PFSK-1 (cell line): ENCODE measurements around the gene CAMTA1.

Experiments used
- FOXP2 ChIP-seq: optimal IDR thresholded peaks from 2 replicates; pipeline ENCODE3; 2011; ENCODE audit warnings: borderline replicate concordance, control low read depth, inconsistent platforms; ENCODE audit not compliant: insufficient read depth; ENCODE audit errors: extremely low read length, extremely low read depth
- POLR2AphosphoS5 ChIP-seq: IDR thresholded peaks from 2 replicates; pipeline ENCODE4 v1.6.1; 2012; ENCODE audit warnings: low read depth, mild to moderate bottlenecking, control low read depth, low read length, moderate library complexity
- REST ChIP-seq, 2 experiments: IDR thresholded peaks; 2 replicates each; pipeline versions ENCODE4 v1.6.1 to v1.8.0; 2011 to 2012; ENCODE audit warnings: low read depth in 2 of 2, low read length in 2 of 2, control low read depth in 1 of 2, inconsistent platforms in 1 of 2, mild to moderate bottlenecking in 1 of 2, moderate library complexity in 1 of 2; ENCODE audit not compliant: insufficient read depth in 1 of 2
- SIN3A ChIP-seq: IDR thresholded peaks from 2 replicates; pipeline ENCODE4 v1.6.1; 2012; ENCODE audit warnings: mild to moderate bottlenecking, low read length, moderate library complexity, borderline replicate concordance; ENCODE audit not compliant: insufficient read depth
- TAF1 ChIP-seq: IDR thresholded peaks from 2 replicates; pipeline ENCODE4 v1.6.1; 2012; ENCODE audit warnings: low read length, control low read depth, borderline replicate concordance; ENCODE audit not compliant: insufficient read depth

Gene CAMTA1

DNA sequence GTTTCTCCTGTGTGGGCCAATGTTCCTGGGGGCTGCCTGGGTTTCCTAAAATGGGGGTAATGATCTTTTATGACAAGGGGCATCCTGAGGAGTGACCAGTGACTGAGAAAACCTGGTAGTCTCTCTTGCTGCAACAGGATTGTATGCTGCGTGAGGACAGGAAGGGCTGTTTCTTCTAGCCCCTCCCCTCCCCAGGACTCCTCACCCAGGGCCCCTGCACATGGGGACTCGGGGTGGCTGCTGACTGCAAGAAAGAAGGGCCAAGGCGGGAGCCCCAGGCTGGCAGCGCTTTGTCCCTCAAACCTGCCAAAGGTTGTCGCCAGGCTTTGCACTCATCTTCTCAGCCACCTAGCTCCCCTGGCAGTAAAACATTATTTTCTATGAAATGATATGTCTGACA lies 442.4 kb downstream of the CAMTA1 start:
- TF ChIP-seq FOXP2 (no peak), POLR2AphosphoS5 (no peak), TAF1 (no peak), REST (IDR thresholded peaks at IDR 0.05; ENCODE audit: insufficient read depth in 1 of 2, low read depth in 2 of 2, low read length in 2 of 2) (no peak), SIN3A (no peak)

DNA sequence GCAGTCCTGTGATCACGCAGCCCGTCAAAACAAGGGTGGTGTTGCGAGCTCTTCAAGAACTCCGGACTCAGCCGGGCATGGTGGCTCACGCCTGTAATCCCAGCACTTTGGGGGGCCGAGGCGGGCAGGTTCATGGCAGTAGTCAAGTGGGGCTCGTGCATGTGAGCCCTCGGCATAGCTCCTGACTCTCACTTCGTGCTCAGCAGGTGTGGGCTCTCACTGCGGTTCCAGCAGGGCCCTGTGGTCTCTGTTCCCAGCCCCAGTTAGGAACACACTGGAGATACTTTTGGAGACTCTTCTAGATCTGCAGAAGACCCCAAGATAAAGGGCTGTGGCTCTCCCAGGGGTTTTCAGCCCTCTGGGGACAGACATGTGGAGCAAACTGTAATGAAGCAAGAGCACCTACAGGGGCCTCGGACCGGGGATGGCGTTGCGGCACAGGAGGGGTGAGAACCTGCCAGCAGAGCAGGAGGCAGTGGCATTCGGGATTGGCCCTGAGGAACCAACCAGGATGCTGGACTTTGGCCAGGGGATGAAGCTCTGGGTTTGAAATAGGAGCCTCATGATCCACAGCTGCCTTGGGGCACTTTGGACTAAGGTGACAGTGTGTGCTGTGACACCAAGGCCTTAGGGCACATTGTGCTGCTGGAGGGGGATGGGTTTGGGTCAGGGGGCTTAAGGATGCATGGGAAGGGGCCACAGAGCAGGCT lies 443.2 kb downstream of the CAMTA1 start:
- TF ChIP-seq SIN3A, result no peak
- TF ChIP-seq POLR2AphosphoS5, result no peak
- TF ChIP-seq REST (IDR thresholded peaks at IDR 0.05; ENCODE audit: insufficient read depth in 1 of 2, low read depth in 2 of 2, low read length in 2 of 2), result no peak
- TF ChIP-seq TAF1, result no peak
- TF ChIP-seq FOXP2, result no peak

- TF ChIP-seq REST (IDR thresholded peaks at IDR 0.05; ENCODE audit: insufficient read depth in 1 of 2, low read depth in 2 of 2, low read length in 2 of 2), result no peak
- TF ChIP-seq SIN3A, result no peak
- TF ChIP-seq POLR2AphosphoS5, result no peak
- no peak for TF ChIP-seq FOXP2
- no peak for TF ChIP-seq TAF1
Measured at GRCh38 chr1:7229186-7229585, 443.9 kb downstream of the CAMTA1 start.

GRCh38 chr1:7229696-7230631 lies 444.7 kb downstream of the CAMTA1 start:
- TF ChIP-seq REST (IDR thresholded peaks at IDR 0.05; ENCODE audit: insufficient read depth in 1 of 2, low read depth in 2 of 2, low read length in 2 of 2) (no peak), SIN3A (no peak), POLR2AphosphoS5 (no peak), FOXP2 (no peak), TAF1 (no peak)
